SK-N-SH treated with all-trans-retinoic acid at 6 μM for 48 hours (cell line): Measurements from ENCODE around the gene IL1R2.

ENCODE experiments used
- ATAC-seq: fragments of 200-7000 bp; cut with Tn5 transposase; 3 replicates; pipeline ENCODE4 v1.9.1; 2020; ENCODE audit warnings: mild to moderate bottlenecking, moderate library complexity
- ARNTL ChIP-seq: fragments of 450-650 bp; formaldehyde crosslinking; IDR thresholded peaks from 2 replicates; pipeline ENCODE4 v1.5.0; 2020; ENCODE audit warnings: low read depth, mild to moderate bottlenecking, moderate library complexity, borderline replicate concordance
- BACH2 ChIP-seq: fragments of 250-450 bp; sonication (Bioruptor Pico); IDR thresholded peaks from 2 replicates; pipeline ENCODE4 v1.9.0; 2021; ENCODE audit warnings: mild to moderate bottlenecking, borderline replicate concordance
- CSDC2 ChIP-seq: fragments of 250-450 bp; sonication (Bioruptor Pico); IDR thresholded peaks from 2 replicates; pipeline ENCODE4 v1.5.0; 2020; ENCODE audit warnings: mild to moderate bottlenecking, moderate library complexity
- CSRNP3 ChIP-seq: fragments of 250-450 bp; sonication (Bioruptor Pico); IDR thresholded peaks from 2 replicates; pipeline ENCODE4 v1.5.1; 2021; ENCODE audit warnings: mild to moderate bottlenecking, moderate library complexity
- ESRRG ChIP-seq: fragments of 250-450 bp; sonication (Bioruptor Pico); IDR thresholded peaks from 2 replicates; pipeline ENCODE4 v1.6.1; 2021; ENCODE audit warnings: mild to moderate bottlenecking
- GLIS3 ChIP-seq: fragments of 250-450 bp; sonication (Bioruptor Pico); IDR thresholded peaks from 2 replicates; pipeline ENCODE4 v1.5.0; 2020; ENCODE audit warnings: mild to moderate bottlenecking, moderate library complexity
- ISL1 ChIP-seq: fragments of 250-450 bp; sonication (Bioruptor Pico); IDR thresholded peaks from 2 replicates; pipeline ENCODE4 v2.1.2; 2022; ENCODE audit warnings: mild to moderate bottlenecking, moderate library complexity
- OSR1 ChIP-seq: fragments of 250-450 bp; sonication (Bioruptor Pico); IDR thresholded peaks from 2 replicates; pipeline ENCODE4 v1.8.0; 2022; ENCODE audit warnings: moderate library complexity, mild to moderate bottlenecking, inconsistent platforms
- PPARA ChIP-seq: fragments of 250-450 bp; sonication (Bioruptor Pico); IDR thresholded peaks from 2 replicates; pipeline ENCODE4 v1.5.0; 2020; ENCODE audit warnings: mild to moderate bottlenecking, borderline replicate concordance
- SNAI2 ChIP-seq: fragments of 250-450 bp; sonication (Bioruptor Pico); IDR thresholded peaks from 2 replicates; pipeline ENCODE4 v1.5.0; 2020; ENCODE audit warnings: mild to moderate bottlenecking, moderate library complexity
- TCF4 ChIP-seq: fragments of 250-450 bp; sonication (Bioruptor Pico); IDR thresholded peaks from 2 replicates; pipeline ENCODE4 v1.8.0; 2021; ENCODE audit warnings: mild to moderate bottlenecking, moderate library complexity, borderline replicate concordance
- ZC3H10 ChIP-seq: fragments of 250-450 bp; sonication (Bioruptor Pico); IDR thresholded peaks from 2 replicates; pipeline ENCODE4 v1.5.1; 2021; ENCODE audit warnings: mild to moderate bottlenecking, moderate library complexity
- ZFP3 ChIP-seq: fragments of 250-450 bp; sonication (Bioruptor Pico); IDR thresholded peaks from 2 replicates; pipeline ENCODE4 v1.5.0; 2020; ENCODE audit warnings: mild to moderate bottlenecking, moderate library complexity
- ZFP30 ChIP-seq: fragments of 450-650 bp; formaldehyde crosslinking; IDR thresholded peaks from 2 replicates; pipeline ENCODE4 v1.5.0; 2022; ENCODE audit warnings: mild to moderate bottlenecking, moderate library complexity
- ZNF565 ChIP-seq: fragments of 450-650 bp; formaldehyde crosslinking; conservative IDR thresholded peaks from 2 replicates; pipeline ENCODE4 v1.5.0; 2020; ENCODE audit warnings: low read depth, mild to moderate bottlenecking, moderate library complexity
- ZNF70 ChIP-seq: fragments of 450-650 bp; formaldehyde crosslinking; IDR thresholded peaks from 2 replicates; pipeline ENCODE4 v1.5.0; 2020; ENCODE audit warnings: mild to moderate bottlenecking, moderate library complexity
- ZNF8 ChIP-seq: fragments of 450-650 bp; formaldehyde crosslinking; IDR thresholded peaks from 2 replicates; pipeline ENCODE4 v1.5.0; 2020; ENCODE audit warnings: mild to moderate bottlenecking, moderate library complexity
- TF ChIP-seq, protein P1 (sequence below): fragments of 250-450 bp; sonication (Bioruptor Pico); IDR thresholded peaks from 2 replicates; pipeline ENCODE4 v1.8.0; 2020; ENCODE audit warnings: mild to moderate bottlenecking, moderate library complexity, borderline replicate concordance
- TF ChIP-seq, protein P2 (sequence below): fragments of 250-450 bp; sonication (Bioruptor Pico); IDR thresholded peaks from 2 replicates; pipeline ENCODE4 v1.5.1; 2020; ENCODE audit warnings: low read depth, mild to moderate bottlenecking, moderate library complexity
- TF ChIP-seq, protein P3 (sequence below): fragments of 250-450 bp; sonication (Bioruptor Pico); IDR thresholded peaks from 2 replicates; pipeline ENCODE4 v1.8.0; 2021; ENCODE audit warnings: low read depth, mild to moderate bottlenecking, moderate library complexity, borderline replicate concordance

The IL1R2 gene

DNA sequence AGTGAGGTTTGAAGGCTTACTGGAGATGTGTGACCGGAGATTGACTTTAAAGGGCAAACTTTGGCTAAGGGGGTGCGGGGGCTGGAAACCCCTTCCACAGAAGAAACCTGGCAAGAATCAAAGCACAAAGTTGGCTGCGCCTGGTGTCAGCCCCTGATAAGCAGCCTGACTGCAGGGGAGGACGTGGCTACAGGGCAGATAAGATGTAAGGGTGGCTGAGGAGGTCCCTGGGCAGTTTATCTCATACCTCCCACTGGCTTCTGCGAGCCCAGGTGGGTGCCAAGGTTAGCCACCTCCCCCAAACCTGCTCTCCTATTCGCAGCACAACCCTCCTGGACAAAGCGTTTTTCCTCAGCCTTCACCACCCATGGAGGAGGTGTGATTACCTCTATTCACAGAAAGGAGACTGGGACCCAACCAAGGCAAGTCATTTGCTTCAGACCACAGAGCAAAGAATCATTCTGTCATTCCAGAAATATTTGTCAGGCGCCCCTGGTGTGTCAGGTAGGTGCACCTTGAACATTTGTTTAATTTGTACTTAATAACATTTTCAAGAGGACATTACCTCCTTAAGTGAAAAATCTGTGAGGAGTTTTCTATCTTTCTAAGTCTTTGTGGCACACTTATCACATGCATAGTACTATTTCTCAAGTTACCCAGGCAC is 77.7 kb downstream of the IL1R2 start:
- no peak for ATAC-seq
- TF ChIP-seq, protein P1, sequence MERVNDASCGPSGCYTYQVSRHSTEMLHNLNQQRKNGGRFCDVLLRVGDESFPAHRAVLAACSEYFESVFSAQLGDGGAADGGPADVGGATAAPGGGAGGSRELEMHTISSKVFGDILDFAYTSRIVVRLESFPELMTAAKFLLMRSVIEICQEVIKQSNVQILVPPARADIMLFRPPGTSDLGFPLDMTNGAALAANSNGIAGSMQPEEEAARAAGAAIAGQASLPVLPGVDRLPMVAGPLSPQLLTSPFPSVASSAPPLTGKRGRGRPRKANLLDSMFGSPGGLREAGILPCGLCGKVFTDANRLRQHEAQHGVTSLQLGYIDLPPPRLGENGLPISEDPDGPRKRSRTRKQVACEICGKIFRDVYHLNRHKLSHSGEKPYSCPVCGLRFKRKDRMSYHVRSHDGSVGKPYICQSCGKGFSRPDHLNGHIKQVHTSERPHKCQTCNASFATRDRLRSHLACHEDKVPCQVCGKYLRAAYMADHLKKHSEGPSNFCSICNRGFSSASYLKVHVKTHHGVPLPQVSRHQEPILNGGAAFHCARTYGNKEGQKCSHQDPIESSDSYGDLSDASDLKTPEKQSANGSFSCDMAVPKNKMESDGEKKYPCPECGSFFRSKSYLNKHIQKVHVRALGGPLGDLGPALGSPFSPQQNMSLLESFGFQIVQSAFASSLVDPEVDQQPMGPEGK (CRISPR knock-in tag) = no peak
- no peak for TF ChIP-seq ZNF565 (CRISPR knock-in tag)
- TF ChIP-seq CSDC2 (CRISPR knock-in tag) = no peak
- no peak for TF ChIP-seq BACH2
- no peak for TF ChIP-seq SNAI2 (CRISPR knock-in tag)
- TF ChIP-seq ZNF70 (CRISPR knock-in tag) = no peak
- no peak for TF ChIP-seq ZC3H10 (CRISPR knock-in tag)
- no peak for TF ChIP-seq CSRNP3 (CRISPR knock-in tag)
- TF ChIP-seq ZFP3 (CRISPR knock-in tag) = no peak
- no peak for TF ChIP-seq PPARA
- TF ChIP-seq GLIS3 = no peak
- TF ChIP-seq ISL1 = no peak

DNA sequence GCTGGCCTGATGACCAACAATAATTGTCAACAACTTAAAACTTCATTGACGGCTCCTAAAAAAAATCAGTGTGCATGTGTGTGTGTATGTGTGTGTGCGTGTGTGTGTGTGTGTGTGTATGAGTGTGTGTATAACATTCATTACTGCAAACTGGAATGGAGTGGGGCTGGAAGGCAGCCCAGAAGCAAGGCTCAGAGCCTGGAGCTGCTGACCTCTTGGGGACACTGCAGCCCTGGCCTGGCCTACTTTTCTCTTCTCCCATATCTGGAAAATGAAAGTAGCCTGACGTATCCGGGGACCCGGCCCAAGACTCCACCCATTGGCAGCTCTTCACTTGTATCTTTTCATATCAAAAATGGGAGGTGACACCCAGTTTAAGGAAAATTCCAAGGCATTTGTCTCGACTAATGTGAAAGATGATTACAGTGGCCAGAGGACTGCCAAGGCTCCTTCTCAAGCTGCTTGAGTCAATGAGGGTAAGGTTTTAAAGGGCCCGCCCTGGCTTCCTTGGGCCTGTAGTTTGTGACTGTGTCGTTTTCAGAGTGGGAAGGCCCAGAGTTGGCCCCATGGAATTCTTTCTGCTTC is 78.4 kb downstream of the IL1R2 start:
- peak; percentile 93 for ATAC-seq
- TF ChIP-seq ARNTL (CRISPR knock-in tag) (no peak), ZNF8 (no peak), ISL1 (peak; percentile 44), ZNF565 (CRISPR knock-in tag) (no peak), CSRNP3 (CRISPR knock-in tag) (no peak)

DNA sequence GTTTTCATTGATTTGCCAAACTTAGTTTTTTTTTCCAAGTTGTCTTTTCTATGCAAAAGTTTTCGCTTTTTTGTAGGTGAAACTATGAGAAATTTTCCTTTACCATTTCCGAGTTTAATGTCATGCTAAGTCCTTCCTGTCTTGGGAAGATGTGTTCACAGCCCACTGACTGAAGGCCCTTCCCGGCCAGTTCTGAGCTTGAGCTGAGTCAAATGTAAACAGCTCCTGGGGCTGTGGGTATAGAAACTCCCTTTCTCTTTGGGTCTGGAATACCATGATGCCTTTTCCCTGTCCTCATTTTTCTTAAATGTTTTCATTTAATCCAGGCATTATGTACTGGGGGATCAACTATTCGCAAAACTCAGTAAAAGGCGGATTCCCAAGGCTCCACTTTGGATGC is 81.0 kb downstream of the IL1R2 start:
- no peak for ATAC-seq
- TF ChIP-seq, protein P2, sequence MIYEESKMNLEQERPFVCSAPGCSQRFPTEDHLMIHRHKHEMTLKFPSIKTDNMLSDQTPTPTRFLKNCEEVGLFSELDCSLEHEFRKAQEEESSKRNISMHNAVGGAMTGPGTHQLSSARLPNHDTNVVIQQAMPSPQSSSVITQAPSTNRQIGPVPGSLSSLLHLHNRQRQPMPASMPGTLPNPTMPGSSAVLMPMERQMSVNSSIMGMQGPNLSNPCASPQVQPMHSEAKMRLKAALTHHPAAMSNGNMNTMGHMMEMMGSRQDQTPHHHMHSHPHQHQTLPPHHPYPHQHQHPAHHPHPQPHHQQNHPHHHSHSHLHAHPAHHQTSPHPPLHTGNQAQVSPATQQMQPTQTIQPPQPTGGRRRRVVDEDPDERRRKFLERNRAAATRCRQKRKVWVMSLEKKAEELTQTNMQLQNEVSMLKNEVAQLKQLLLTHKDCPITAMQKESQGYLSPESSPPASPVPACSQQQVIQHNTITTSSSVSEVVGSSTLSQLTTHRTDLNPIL (CRISPR knock-in tag) = no peak
- TF ChIP-seq ZFP3 (CRISPR knock-in tag) = no peak
- TF ChIP-seq, protein P3, sequence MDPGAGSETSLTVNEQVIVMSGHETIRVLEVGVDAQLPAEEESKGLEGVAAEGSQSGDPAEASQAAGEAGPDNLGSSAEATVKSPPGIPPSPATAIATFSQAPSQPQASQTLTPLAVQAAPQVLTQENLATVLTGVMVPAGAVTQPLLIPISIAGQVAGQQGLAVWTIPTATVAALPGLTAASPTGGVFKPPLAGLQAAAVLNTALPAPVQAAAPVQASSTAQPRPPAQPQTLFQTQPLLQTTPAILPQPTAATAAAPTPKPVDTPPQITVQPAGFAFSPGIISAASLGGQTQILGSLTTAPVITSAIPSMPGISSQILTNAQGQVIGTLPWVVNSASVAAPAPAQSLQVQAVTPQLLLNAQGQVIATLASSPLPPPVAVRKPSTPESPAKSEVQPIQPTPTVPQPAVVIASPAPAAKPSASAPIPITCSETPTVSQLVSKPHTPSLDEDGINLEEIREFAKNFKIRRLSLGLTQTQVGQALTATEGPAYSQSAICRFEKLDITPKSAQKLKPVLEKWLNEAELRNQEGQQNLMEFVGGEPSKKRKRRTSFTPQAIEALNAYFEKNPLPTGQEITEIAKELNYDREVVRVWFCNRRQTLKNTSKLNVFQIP = no peak
- no peak for TF ChIP-seq BACH2
- TF ChIP-seq ESRRG (CRISPR knock-in tag) = no peak
- TF ChIP-seq CSDC2 (CRISPR knock-in tag) = no peak
- no peak for TF ChIP-seq OSR1 (CRISPR knock-in tag)

GRCh38 chr2:102073168-102073724 is 81.5 kb downstream of the IL1R2 start:
- ATAC-seq = no peak
- no peak for TF ChIP-seq ZFP3 (CRISPR knock-in tag)
- TF ChIP-seq ISL1 = no peak
- TF ChIP-seq ESRRG (CRISPR knock-in tag) = no peak
- no peak for TF ChIP-seq GLIS3
- TF ChIP-seq ARNTL (CRISPR knock-in tag) = no peak
- TF ChIP-seq, protein P1 (CRISPR knock-in tag) = no peak
- no peak for TF ChIP-seq BACH2
- no peak for TF ChIP-seq ZNF8
- TF ChIP-seq ZNF565 (CRISPR knock-in tag) = no peak
- TF ChIP-seq, protein P3 = no peak
- no peak for TF ChIP-seq ZFP30 (CRISPR knock-in tag)
- TF ChIP-seq TCF4 (CRISPR knock-in tag) = no peak
- TF ChIP-seq ZC3H10 (CRISPR knock-in tag) = no peak
